ENCODE data around the gene COMMD3.
A peak's percentile ranks its signal among the peaks of the same experiment; 100 is the strongest.

The COMMD3 gene

DNA sequence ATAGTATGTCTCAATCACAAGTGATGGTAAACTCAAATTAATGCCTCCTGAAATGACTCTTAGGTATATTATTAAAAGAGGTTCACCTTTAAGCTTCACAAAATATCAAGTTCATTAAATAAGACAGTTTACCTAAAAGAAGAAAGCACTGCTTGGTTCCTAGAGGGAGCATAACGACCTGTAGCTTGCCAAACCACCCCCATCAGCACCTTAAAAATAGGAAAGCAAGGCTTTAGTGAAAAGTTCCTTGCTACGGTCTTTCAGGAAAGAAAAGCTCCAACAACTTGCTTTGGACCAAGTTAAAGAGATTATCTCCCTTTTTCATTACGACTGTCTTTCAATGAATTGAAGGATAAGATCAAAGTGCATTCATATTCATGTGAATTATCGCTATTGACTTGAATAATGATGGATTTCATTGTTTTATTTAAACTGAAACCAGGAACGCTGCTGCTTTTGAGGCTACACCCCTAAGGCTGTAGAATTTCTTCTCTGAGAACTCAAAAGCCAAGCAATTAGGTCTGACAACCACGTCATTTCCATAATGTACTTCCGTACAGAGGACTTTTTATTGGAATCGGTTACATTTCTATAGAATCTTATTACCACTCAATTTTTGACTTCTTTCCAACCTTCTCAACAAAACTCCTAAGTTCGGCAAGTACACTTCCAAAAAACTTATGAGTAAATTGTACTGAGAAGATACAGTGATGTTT, 22.2 kb downstream of the COMMD3 start:
- Histone ChIP-seq H3K36me3 (ENCODE audit: control insufficient read depth, insufficient read depth, low read length) (no peaks in the 10 kb centered on the region), H3K4me1 (ENCODE audit: control insufficient read depth, insufficient read depth, low read length, poor library complexity, severe bottlenecking) (peaks cover 53% of the 10 kb centered on the region), H3K27ac (ENCODE audit: insufficient read depth, low read length, poor library complexity, severe bottlenecking) (no peak overlapping the region), H3K27me3 (replicated peaks; ENCODE audit: control insufficient read depth, insufficient read depth, low read length, poor library complexity, severe bottlenecking) (peaks cover 70% of the 10 kb centered on the region), H3K4me3 (ENCODE audit: insufficient read depth, low read depth, low read length, poor library complexity, severe bottlenecking) (no peak overlapping the region), H3K9me3 (ENCODE audit: control insufficient read depth, low read length) (no peaks in the 10 kb centered on the region)
- DNase-seq = no peak

DNA sequence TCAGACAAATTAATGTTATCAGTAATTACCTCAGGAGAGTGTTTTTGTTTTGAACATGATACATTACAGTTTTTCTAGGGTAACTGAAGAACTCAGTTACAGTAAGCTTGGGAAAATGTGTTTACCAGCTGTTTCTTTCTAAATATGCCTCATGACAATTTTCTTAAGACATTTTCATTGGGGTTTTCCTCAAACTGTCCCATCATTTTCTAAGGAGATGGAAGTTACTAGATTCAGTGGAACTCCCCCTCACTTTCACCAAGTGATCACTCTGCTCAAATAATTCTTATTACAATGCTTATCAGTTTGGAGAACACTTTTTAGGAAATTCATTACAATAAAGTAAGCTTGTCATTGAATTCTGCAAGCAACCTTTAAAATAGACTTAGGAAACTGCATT, 22.7 kb downstream of the COMMD3 start:
- no peak for DNase-seq
- H3K4me1 ChIP-seq (ENCODE audit: control insufficient read depth, insufficient read depth, low read length, poor library complexity, severe bottlenecking) = peaks cover 47% of the 10 kb centered on the region
- peaks cover 76% of the 10 kb centered on the region for H3K27me3 ChIP-seq (replicated peaks; ENCODE audit: control insufficient read depth, insufficient read depth, low read length, poor library complexity, severe bottlenecking)
- no peak overlapping the region for H3K4me3 ChIP-seq (ENCODE audit: insufficient read depth, low read depth, low read length, poor library complexity, severe bottlenecking)
- no peaks in the 10 kb centered on the region for H3K9me3 ChIP-seq (ENCODE audit: control insufficient read depth, low read length)
- no peak overlapping the region for H3K27ac ChIP-seq (ENCODE audit: insufficient read depth, low read length, poor library complexity, severe bottlenecking)
- no peaks in the 10 kb centered on the region for H3K36me3 ChIP-seq (ENCODE audit: control insufficient read depth, insufficient read depth, low read length)

DNA sequence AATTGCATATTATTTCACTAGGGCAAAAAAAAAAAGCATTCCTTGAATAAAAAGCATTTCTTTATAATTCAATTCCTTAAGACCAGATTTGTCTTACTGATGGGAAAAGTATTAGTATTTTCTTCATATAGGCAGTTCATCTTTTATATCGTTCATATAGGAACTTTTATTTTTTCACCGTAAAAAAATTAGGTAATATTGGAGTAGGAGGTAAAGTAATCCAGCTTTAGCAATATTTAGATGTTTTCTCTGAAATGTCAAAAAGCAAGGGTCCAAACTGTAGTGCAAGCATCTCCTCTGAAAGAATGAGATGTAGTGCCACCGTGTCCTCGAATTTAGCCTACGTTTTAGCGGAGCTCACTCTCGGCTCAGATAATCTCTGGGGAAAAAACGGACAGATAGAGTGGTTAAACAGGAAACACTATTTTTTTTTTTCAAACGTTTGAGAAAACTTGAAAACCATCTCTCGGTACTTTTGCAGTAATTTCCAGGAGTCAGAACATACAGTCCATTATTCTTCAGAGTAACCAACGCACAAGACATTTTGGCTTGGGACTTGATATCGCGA, 23.7 kb downstream of the COMMD3 start:
- Histone ChIP-seq H3K36me3 (ENCODE audit: control insufficient read depth, insufficient read depth, low read length) (no peaks in the 10 kb centered on the region), H3K27me3 (replicated peaks; ENCODE audit: control insufficient read depth, insufficient read depth, low read length, poor library complexity, severe bottlenecking) (peaks cover 85% of the 10 kb centered on the region), H3K9me3 (ENCODE audit: control insufficient read depth, low read length) (no peaks in the 10 kb centered on the region), H3K4me1 (ENCODE audit: control insufficient read depth, insufficient read depth, low read length, poor library complexity, severe bottlenecking) (peaks cover 39% of the 10 kb centered on the region), H3K4me3 (ENCODE audit: insufficient read depth, low read depth, low read length, poor library complexity, severe bottlenecking) (peak overlapping the region; percentile 64), H3K27ac (ENCODE audit: insufficient read depth, low read length, poor library complexity, severe bottlenecking) (no peak overlapping the region)
- no peak for DNase-seq

DNA sequence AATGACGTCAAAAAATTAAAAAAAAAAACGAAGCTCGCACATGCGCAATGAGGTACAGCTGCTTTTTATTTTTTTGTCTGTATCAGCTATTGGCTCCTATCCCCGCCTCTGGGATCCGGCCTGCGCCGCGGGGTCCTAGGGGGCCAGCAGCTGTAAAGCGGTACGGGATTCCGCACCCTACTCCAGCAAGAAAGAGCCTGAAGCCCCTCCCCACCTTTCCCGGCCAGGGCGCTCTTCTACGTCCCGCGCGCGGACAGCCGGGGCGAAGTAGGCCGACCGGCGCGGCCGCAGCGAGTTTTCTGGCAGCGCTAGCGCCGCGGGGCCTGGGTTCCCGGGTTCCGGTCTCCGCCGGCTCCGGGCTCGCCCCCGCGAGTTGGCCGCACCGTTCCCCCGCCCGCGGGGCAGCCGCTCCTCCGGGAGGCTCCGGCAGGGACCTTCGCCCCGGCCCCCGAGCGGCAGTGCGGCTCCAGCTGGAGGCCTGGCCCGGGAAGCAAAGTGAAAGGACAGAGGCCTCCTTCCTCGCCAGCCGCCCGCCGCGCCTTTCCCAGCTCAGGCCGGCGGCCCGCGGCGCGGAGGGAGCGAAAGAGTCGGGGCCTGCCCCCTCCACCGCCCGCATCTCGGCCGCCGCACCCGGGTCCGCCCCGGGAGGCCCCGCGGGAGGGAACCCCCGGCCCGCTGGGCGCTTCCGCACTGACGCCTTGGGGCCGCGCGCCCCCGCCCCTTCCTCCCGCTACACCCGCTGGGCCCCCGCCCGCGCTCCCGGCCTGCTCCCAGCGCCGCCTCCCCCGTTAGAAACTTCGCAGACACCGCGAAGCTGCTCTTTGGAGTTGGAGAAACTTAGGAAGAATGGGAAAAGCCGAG, 24.4 kb downstream of the COMMD3 start:
- peak overlapping the region; percentile 64 for H3K4me3 ChIP-seq (ENCODE audit: insufficient read depth, low read depth, low read length, poor library complexity, severe bottlenecking)
- H3K36me3 ChIP-seq (ENCODE audit: control insufficient read depth, insufficient read depth, low read length) = no peaks in the 10 kb centered on the region
- H3K27ac ChIP-seq (ENCODE audit: insufficient read depth, low read length, poor library complexity, severe bottlenecking) = peak overlapping the region; percentile 48
- no peaks in the 10 kb centered on the region for H3K9me3 ChIP-seq (ENCODE audit: control insufficient read depth, low read length)
- H3K4me1 ChIP-seq (ENCODE audit: control insufficient read depth, insufficient read depth, low read length, poor library complexity, severe bottlenecking) = peaks cover 33% of the 10 kb centered on the region
- H3K27me3 ChIP-seq (replicated peaks; ENCODE audit: control insufficient read depth, insufficient read depth, low read length, poor library complexity, severe bottlenecking) = peaks cover 93% of the 10 kb centered on the region
- peak; percentile 33 to 47 (median 45) for DNase-seq

DNA sequence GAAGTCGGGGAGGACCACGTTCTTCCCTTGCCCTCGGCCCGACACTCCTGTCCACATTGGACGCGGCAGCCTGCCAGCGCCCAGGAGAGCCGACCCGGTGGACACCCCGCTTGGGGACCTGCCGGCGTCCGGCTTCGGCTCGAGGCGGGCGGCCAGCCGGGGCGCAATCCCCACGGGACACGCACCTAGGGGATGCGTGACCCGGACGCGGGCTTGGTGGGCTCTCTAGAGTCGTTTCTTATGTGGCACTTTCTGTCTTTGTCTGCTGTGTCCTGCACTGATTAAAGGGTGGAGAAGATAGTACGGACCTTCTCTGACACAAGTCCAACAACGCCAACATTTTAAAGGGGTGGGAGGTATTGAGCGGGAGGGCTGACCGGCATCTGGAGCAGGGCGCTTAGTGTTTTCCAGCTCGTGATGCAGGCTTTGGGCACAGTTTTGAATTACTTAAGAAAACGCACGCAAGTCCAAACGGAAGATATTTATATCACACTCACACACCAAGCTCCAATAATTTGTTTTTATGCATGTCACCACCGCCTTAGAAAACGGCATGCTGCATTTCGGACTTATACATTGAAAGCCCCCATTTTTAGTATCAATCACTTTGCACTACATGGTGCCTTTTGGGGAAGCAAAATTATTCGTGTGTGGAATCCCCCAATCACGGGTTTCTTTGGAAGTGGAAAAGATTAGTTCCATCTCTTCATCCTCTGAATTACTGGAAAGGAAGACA, 25.2 kb downstream of the COMMD3 start:
- H3K36me3 ChIP-seq (ENCODE audit: control insufficient read depth, insufficient read depth, low read length) = no peaks in the 10 kb centered on the region
- H3K4me1 ChIP-seq (ENCODE audit: control insufficient read depth, insufficient read depth, low read length, poor library complexity, severe bottlenecking) = peaks cover 25% of the 10 kb centered on the region
- H3K27ac ChIP-seq (ENCODE audit: insufficient read depth, low read length, poor library complexity, severe bottlenecking) = no peak overlapping the region
- H3K9me3 ChIP-seq (ENCODE audit: control insufficient read depth, low read length) = no peaks in the 10 kb centered on the region
- peaks cover 91% of the 10 kb centered on the region for H3K27me3 ChIP-seq (replicated peaks; ENCODE audit: control insufficient read depth, insufficient read depth, low read length, poor library complexity, severe bottlenecking)
- no peak for DNase-seq
- H3K4me3 ChIP-seq (ENCODE audit: insufficient read depth, low read depth, low read length, poor library complexity, severe bottlenecking) = peak overlapping the region; percentile 64

DNA sequence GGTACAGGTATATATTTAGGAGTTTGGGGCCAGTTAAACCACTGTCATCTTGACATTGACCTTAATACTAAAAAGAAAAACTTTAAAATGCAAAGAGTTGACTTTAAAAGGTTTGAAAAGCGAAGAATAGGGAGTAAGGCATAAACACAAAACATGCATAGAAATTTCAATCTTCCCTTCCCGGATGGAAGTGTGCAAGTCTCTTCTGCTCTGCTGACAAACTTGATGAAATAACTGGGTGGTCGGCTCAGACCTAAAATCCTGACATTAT, 25.7 kb downstream of the COMMD3 start:
- Histone ChIP-seq H3K36me3 (ENCODE audit: control insufficient read depth, insufficient read depth, low read length) (no peaks in the 10 kb centered on the region), H3K4me3 (ENCODE audit: insufficient read depth, low read depth, low read length, poor library complexity, severe bottlenecking) (no peak overlapping the region), H3K9me3 (ENCODE audit: control insufficient read depth, low read length) (no peaks in the 10 kb centered on the region), H3K27ac (ENCODE audit: insufficient read depth, low read length, poor library complexity, severe bottlenecking) (no peak overlapping the region), H3K27me3 (replicated peaks; ENCODE audit: control insufficient read depth, insufficient read depth, low read length, poor library complexity, severe bottlenecking) (peaks cover 86% of the 10 kb centered on the region), H3K4me1 (ENCODE audit: control insufficient read depth, insufficient read depth, low read length, poor library complexity, severe bottlenecking) (peaks cover 20% of the 10 kb centered on the region)
- DNase-seq = no peak

DNA sequence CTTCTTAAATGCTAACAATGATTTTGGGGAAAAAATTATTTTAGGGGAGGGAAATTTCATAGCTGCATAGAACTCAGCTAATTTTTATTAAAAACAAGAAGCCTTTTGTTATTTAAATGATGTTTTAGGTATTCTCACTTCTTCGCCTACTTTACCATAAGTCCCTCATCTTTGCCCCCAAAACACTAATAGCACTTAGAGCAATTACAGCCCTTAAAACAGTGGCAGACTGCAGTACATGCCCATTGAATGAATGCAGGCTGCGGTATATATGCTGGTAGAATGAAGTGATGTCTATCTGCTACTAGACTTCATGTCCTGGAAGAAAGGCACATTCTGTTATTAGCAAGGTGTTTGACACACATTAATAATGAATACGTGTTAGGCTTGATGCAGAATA, 26.2 kb downstream of the COMMD3 start:
- no peaks in the 10 kb centered on the region for H3K9me3 ChIP-seq (ENCODE audit: control insufficient read depth, low read length)

DNA sequence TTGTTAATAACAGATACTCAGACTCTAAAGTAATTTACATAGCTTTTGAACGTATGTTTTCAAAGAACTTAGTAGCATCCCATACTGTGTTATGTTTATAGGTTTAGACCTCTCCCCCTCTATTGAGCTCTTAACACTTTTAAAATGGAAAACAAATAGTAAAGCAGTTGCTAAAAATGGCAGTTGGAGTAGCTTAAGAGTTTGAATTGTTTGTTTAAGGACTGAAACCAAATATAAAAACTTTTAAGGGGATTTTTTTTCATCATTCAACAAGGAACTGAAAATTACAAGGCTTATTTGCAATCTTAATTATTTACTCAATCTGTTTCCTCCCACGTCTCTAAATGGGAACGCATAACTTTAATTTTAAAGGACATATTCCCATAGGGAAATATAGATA, 27.5 kb downstream of the COMMD3 start:
- Histone ChIP-seq H3K27me3 (replicated peaks; ENCODE audit: control insufficient read depth, insufficient read depth, low read length, poor library complexity, severe bottlenecking) (peaks cover 67% of the 10 kb centered on the region), H3K4me3 (ENCODE audit: insufficient read depth, low read depth, low read length, poor library complexity, severe bottlenecking) (no peak overlapping the region), H3K4me1 (ENCODE audit: control insufficient read depth, insufficient read depth, low read length, poor library complexity, severe bottlenecking) (peaks cover 18% of the 10 kb centered on the region), H3K9me3 (ENCODE audit: control insufficient read depth, low read length) (no peaks in the 10 kb centered on the region), H3K27ac (ENCODE audit: insufficient read depth, low read length, poor library complexity, severe bottlenecking) (no peak overlapping the region), H3K36me3 (ENCODE audit: control insufficient read depth, insufficient read depth, low read length) (no peaks in the 10 kb centered on the region)
- DNase-seq = no peak

More for the DNA sequence above, 26.2 kb downstream of the COMMD3 start:
- Histone ChIP-seq H3K27me3 (replicated peaks; ENCODE audit: control insufficient read depth, insufficient read depth, low read length, poor library complexity, severe bottlenecking) (peaks cover 80% of the 10 kb centered on the region), H3K4me1 (ENCODE audit: control insufficient read depth, insufficient read depth, low read length, poor library complexity, severe bottlenecking) (peaks cover 18% of the 10 kb centered on the region), H3K4me3 (ENCODE audit: insufficient read depth, low read depth, low read length, poor library complexity, severe bottlenecking) (no peak overlapping the region), H3K36me3 (ENCODE audit: control insufficient read depth, insufficient read depth, low read length) (no peaks in the 10 kb centered on the region), H3K27ac (ENCODE audit: insufficient read depth, low read length, poor library complexity, severe bottlenecking) (no peak overlapping the region)
- no peak for DNase-seq

DNA sequence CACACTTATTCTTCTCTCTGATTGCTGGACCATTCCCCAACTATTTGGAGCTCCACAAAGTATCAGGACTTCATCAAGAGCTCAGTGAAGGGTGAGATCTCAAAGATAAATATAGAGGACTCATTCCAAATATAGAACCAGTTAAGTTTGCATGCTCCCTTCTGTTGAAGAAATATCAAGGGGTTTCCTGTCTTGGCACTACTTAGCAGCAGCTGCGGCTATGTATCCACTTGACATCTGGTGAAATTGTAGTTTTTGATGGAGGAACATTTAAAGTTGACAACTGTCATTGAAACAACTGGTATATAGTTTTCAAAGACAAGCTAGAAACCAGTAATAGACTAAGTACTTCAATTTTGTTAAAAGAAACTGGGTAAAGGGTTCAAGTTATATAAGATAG, 28.1 kb downstream of the COMMD3 start:
- Histone ChIP-seq H3K36me3 (ENCODE audit: control insufficient read depth, insufficient read depth, low read length) (no peaks in the 10 kb centered on the region), H3K27me3 (replicated peaks; ENCODE audit: control insufficient read depth, insufficient read depth, low read length, poor library complexity, severe bottlenecking) (peaks cover 62% of the 10 kb centered on the region), H3K4me1 (ENCODE audit: control insufficient read depth, insufficient read depth, low read length, poor library complexity, severe bottlenecking) (peaks cover 18% of the 10 kb centered on the region), H3K4me3 (ENCODE audit: insufficient read depth, low read depth, low read length, poor library complexity, severe bottlenecking) (no peak overlapping the region), H3K9me3 (ENCODE audit: control insufficient read depth, low read length) (no peaks in the 10 kb centered on the region), H3K27ac (ENCODE audit: insufficient read depth, low read length, poor library complexity, severe bottlenecking) (no peak overlapping the region)
- DNase-seq = no peak

Measured in effector memory CD4-positive, alpha-beta T cell (primary cell).